ENCODE results near the gene DDX55.

GRCh38 chr12:123571343-123571813 is 30.5 kb upstream of the DDX55 start:
- TF ChIP-seq CTCF (conservative IDR thresholded peaks at IDR 0.05; ENCODE audit: low read depth, low read length) (no peak), RAD21 (IDR thresholded peaks at IDR 0.05; ENCODE audit: low read length) (no peak), POLR2A (IDR thresholded peaks at IDR 0.05; ENCODE audit: low read depth, low read length) (no peak)

Measured in IMR-90 (cell line).